SK-N-DZ (cell line): ENCODE data around the gene COPRS.
A peak's percentile ranks its signal among the peaks of the same experiment; 100 is the strongest.
"Not testable (repeated sequence)": the region's sequence is repeated elsewhere in the genome, so short reads cannot be mapped to it uniquely, and the experiment has no call there.

Experiments
- DNase-seq: peaks from one replicate; pipeline ENCODE4 v3.0.0-alpha.2; 2015; ENCODE audit warnings: low spot score

The COPRS gene

GRCh38 chr17:31845291-31845690, 13.8 kb downstream of the COPRS start:
- no peak for DNase-seq

- no peak for DNase-seq
These were observed 15.8 kb downstream of the COPRS start for GRCh38 chr17:31843070-31843745.

GRCh38 chr17:31842195-31843069, 16.6 kb downstream of the COPRS start:
- DNase-seq = peak; percentile 86

GRCh38 chr17:31841850-31842194, 17.2 kb downstream of the COPRS start:
- DNase-seq = no peak

GRCh38 chr17:31838636-31839225, 20.3 kb downstream of the COPRS start:
- DNase-seq = no peak

- no peak for DNase-seq
These were observed 23.1 kb downstream of the COPRS start for GRCh38 chr17:31835984-31836383.

GRCh38 chr17:31834448-31834847, 24.6 kb downstream of the COPRS start:
- DNase-seq = no peak

GRCh38 chr17:31832746-31833145, 26.3 kb downstream of the COPRS start:
- no peak for DNase-seq

- DNase-seq = no peak
These were observed 27.8 kb downstream of the COPRS start for GRCh38 chr17:31830971-31831858.

- no peak for DNase-seq
These were observed 29.4 kb downstream of the COPRS start for GRCh38 chr17:31829649-31830048.

GRCh38 chr17:31828955-31829354, 30.1 kb downstream of the COPRS start:
- not testable (repeated sequence) for DNase-seq

GRCh38 chr17:31825961-31826691, 32.9 kb downstream of the COPRS start:
- no peak for DNase-seq

- DNase-seq = no peak
These were observed 34.2 kb downstream of the COPRS start for GRCh38 chr17:31824766-31825360.

GRCh38 chr17:31823014-31823413, 36.0 kb downstream of the COPRS start:
- no peak for DNase-seq

- DNase-seq = no peak
These were observed 38.2 kb downstream of the COPRS start for GRCh38 chr17:31820691-31821435.

- DNase-seq = no peak
These were observed 39.5 kb downstream of the COPRS start for GRCh38 chr17:31819578-31819977.

GRCh38 chr17:31818863-31819262, 40.2 kb downstream of the COPRS start:
- not testable (repeated sequence) for DNase-seq

- DNase-seq = no peak
These were observed 43.8 kb downstream of the COPRS start for GRCh38 chr17:31815212-31815730.

GRCh38 chr17:31811101-31811500, 47.9 kb downstream of the COPRS start:
- DNase-seq = no peak

GRCh38 chr17:31809876-31810275, 49.2 kb downstream of the COPRS start:
- DNase-seq = not testable (repeated sequence)
